ENCODE results near the gene TMEM239.
A peak's percentile ranks its signal among the peaks of the same experiment; 100 is the strongest.
"Not testable (repeated sequence)": the region's sequence is repeated elsewhere in the genome, so short reads cannot be mapped to it uniquely, and the experiment has no call there.

TMEM239 gene

DNA sequence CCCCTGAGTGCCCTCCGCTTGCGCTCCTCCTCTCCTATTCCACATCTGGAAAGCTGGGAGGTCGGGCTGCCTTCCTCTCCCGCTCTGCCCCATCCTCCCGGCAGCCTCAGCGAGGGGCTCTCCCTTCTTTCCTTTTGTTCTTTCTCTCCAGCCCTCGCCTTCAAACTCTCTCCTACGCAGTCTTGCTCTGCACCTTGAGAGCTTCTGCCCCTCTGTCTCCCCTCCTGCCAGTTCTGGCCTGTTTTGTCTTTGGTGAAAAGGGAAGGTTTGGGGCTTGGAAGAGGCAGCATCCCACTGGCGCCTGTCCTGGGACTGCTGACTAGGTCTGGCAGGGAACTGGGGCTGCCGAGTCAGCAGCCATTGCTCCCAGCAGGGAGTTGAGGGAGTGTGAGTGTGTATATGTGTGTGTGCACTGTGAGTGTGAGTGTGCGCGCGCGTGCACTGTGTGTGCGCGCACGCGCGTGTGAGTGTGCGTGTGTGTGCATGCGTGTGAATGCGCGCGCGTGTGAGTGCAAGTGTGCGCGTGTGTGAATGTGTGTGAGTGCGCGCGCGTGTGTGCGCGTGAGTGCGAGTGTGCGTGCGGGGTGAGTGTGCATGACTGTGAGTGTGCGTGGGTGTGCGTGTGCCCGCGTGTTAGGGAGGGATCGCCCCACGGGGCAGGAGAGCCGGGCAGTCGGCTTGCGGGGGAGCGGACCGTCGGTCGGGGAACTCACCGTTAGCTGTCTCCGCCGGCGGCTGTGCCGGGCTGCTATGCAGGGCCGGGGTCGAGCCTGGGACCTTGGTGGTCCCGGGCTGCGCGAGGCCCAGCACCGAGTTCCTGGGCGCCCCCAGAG, 16.3 kb upstream of the TMEM239 start:
- peak; percentile 23 for DNase-seq (ENCODE audit: low spot score)

- DNase-seq (ENCODE audit: low spot score), result no peak
These were observed 15.5 kb upstream of the TMEM239 start, which contains the start of gene CPXM1 for GRCh38 chr20:2800521-2801285. Gene CPXM1 (minus strand): TSS chr20:2800627. CDS start chr20:2800572, 55 bp downstream.

GRCh38 chr20:2801286-2801728, 14.9 kb upstream of the TMEM239 start:
- DNase-seq (ENCODE audit: low spot score), result no peak

DNA sequence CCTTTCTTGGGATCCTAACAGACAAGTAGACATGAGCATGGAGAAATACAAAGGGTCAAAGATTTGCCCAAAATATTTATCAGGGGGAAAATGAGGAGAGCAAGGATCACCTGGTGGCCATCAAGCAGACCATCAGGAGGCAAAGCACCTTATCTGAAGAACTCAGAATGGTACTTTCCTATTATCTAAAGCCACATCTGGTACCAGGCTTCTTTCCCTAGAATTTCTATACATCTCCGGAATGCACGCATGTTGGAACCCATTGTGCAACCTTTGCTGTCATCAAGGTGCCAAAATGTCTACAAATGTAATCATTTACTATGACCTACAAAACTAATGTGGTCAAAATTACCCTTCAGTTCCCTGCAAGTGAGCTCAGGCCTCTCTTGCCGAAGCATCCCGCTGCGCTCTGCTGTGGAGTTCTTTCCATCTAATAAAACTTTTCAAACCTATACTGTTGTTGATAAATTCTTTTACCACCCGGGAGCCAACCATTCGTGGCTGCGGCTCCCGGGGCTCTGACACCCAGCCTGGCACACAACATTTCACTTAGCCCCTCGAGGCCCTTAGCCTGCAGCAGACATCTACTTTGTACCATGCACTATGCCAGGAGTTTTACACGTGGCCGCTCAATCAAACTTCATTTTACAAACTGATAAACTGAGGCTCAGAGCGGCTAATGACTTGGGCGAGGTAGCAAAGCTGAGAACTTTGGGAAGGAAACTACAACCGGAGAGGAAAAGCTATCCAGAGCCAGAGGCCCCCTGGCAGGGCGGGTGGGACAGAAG, 11.9 kb upstream of the TMEM239 start:
- DNase-seq (ENCODE audit: low spot score), result no peak

DNA sequence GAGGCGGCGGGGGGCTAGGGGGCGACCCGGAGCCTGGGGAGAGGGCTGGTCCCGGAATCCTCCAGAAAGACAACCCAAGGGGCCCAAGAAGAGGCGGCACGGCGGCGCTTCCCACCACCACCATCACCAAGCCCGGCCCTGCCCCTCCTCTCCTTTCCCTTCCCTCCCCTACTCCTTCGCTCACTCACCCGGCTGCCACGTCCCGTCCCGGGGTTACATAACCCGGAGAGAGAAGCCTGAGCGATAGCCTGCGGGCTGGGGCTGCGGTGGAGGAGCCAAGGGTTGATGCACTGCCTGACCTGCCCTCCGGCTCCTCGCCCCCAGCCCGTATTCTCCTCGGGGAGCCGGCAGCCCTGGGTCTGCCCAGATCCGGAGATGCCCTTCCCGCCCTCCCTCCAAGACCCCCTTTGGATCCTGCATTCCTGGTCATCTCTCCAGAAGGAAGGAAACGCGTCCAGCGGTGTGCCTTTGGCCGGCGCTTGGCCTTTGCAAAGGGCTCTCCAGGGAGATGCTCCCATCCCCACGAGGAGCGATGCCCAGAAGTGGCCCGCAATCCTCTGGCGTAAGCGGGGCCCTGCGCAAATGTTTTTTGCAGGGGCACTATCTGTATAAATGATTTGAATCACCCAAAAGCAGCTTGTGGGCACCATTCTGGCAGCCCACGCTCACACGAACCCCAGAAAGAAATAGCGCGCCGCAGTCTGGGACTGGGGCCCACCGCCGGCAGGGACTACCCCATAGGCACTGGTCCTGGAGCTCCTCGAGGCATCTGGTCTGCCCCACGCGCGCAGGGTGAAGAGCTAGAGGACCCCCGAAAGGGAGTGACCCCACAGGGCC, 11.1 kb upstream of the TMEM239 start:
- no peak for DNase-seq (ENCODE audit: low spot score)

DNA sequence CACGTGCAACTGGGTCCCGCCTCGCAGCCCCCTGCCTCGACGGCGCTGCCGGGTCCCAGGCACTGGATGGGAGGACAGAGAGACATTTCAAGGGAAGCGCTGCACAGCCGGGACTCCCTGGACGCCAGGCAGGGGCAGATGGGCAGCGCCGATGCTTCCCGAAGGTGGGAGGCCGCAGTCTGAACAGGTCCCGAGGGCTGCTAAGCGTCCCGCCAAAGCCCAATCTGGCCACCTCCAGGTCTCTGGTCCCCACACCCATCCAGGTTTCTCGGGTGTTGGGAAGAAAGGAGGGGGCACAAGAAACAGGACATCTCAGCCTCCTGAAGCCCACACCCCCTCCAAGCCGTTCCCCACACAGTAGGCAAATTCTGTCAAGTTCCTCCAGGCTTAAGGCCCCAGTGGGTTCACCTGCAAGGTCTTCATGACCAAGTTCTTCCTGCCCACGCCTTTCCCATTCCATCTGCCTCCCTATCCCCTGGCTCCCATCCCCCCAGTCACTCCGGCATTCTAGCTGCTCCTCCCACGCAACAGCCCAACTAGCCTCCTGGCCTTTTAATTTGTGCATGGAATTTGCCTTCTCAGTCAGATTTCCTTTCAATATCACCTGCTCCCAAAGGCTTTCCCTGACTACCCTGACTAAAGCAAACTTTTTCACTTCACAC, 10.3 kb upstream of the TMEM239 start:
- no peak for DNase-seq (ENCODE audit: low spot score)

DNA sequence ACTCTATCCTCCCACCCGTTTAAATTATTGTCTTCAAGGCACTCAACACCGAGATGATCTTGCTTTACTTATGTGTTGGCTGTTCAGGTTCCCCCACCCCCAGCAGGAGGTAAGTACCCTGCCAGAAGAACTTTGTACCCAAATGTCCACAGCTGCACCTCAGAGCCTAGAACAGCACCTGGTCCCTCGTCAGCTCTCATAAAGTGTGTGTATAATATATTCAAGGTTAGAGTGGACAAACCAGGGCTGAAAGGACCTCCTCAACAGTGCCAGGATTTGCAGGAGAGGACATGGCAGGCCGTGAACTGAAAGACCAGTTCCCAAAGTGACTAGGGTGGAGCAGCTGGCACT, 9.8 kb upstream of the TMEM239 start:
- DNase-seq (ENCODE audit: low spot score), result no peak

- DNase-seq (ENCODE audit: low spot score), result no peak
These were observed 9.1 kb upstream of the TMEM239 start for GRCh38 chr20:2807019-2807418.

- not testable (repeated sequence) for DNase-seq (ENCODE audit: low spot score)
These were observed 8.2 kb upstream of the TMEM239 start for GRCh38 chr20:2807929-2808328.

DNA sequence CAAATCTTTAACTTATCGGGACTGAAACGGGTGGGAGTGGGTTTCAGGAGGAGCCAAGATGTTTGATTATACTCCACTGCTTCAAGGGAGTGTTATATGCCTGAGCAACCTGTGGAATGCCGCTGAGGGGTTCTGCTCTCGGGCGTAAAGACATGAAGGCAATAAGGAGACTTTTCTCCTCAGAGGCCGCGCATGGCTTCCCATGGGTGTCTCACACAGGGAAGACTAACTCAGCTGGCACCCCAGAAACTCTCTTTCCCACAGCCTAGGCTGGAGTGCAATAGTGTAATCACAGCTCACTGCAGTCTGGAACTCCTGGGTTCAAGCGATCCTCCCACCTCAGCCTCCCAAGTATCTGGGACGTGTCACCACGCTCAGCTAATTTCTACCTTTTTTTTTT, 6.5 kb upstream of the TMEM239 start:
- DNase-seq (ENCODE audit: low spot score), result no peak

DNA sequence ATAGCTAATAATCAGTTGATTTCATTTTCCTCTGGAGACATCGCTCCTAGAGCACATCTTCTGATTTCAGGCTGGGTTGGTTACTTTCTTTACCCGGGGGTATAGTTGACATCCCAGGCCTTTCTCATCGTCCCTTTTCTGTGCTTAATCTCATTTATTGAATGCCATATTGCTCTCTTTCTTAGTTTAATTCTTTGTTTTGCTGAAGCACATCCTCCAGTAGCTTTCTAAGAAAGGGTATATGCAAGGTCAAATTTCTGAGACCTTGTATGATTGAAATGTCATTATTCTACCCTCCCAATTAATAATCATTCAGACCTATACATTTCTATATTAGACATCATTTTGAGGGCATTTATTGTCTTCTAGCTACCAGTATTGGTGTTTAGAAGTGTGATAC, 4.0 kb upstream of the TMEM239 start:
- DNase-seq (ENCODE audit: low spot score), result no peak

- no peak for DNase-seq (ENCODE audit: low spot score)
These were observed 2.1 kb upstream of the TMEM239 start for GRCh38 chr20:2814076-2814475.

DNA sequence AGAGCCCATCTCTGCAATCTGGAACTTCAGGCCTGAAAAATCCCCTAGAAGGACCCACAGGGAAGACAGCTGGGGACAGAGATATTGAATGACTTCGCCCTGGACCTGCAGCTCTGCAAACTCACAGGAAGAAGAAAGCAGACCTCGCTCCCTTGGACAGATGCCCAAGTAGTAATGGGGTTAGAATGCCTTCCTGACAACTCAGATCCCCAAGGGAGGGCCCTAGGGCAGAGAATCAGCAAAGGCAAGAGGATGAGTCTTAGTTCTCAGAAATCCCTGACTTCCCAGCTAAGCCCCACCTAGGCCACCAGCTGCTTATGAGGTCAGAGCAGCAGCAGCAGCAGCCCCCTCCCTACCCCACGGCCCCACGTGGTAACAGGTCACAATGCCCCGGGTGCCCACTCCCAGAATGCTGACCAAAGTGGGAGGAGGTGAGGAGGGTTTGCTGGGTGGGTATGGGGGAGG, 1.5 kb upstream of the TMEM239 start, which contains the start of gene C20orf141:
Gene C20orf141, plus strand, starts transcription at position 401 of the 465 bp plus-strand sequence. CDS start 198 bp downstream, outside the sequence.
- DNase-seq (ENCODE audit: low spot score), result no peak

DNA sequence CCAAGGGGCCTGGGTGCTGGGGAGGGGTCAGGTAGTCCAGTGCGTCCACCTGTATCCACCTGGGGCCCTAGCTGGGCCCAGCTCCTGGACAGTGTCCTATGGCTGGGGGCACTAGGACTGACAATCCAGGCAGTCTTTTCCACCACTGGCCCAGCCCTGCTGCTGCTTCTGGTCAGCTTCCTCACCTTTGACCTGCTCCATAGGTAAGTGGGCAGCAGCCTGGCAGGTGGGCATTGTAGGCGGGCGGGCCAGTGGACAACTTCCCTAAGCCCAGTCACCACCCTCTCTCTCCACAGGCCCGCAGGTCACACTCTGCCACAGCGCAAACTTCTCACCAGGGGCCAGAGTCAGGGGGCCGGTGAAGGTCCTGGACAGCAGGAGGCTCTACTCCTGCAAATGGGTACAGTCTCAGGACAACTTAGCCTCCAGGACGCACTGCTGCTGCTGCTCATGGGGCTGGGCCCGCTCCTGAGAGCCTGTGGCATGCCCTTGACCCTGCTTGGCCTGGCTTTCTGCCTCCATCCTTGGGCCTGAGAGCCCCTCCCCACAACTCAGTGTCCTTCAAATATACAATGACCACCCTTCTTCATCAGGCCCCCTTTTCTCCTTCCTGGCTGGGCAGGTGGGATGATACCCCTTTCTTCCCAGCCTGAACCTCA, 793 bp upstream of the TMEM239 start:
- DNase-seq (ENCODE audit: low spot score), result no peak

- peak; percentile 80 for DNase-seq (ENCODE audit: low spot score)
These were observed 598 bp downstream of the TMEM239 start for GRCh38 chr20:2816583-2817340.

- DNase-seq (ENCODE audit: low spot score), result no peak
These were observed 1.2 kb downstream of the TMEM239 start for GRCh38 chr20:2817341-2817726.

GRCh38 chr20:2817891-2818595, 1.9 kb downstream of the TMEM239 start:
- DNase-seq (ENCODE audit: low spot score), result no peak

- no peak for DNase-seq (ENCODE audit: low spot score)
These were observed 4.1 kb downstream of the TMEM239 start for GRCh38 chr20:2820084-2820895.
